Activated naive CD4-positive, alpha-beta T cell treated with anti-CD3 and anti-CD28 coated beads, Interleukin-2, amount 50 U/mL, for 24 hours (primary cell): ENCODE data around the gene PNPLA5.

Experiments used
- H3K27ac Mint-ChIP-seq: one replicate; pipeline ENCODE4 v1.8.0; 2021; ENCODE audit warnings: mild to moderate bottlenecking, mixed read lengths
- H3K27me3 Mint-ChIP-seq: one replicate; pipeline ENCODE4 v1.8.0; 2021; ENCODE audit warnings: mixed read lengths
- H3K36me3 Mint-ChIP-seq: one replicate; pipeline ENCODE4 v1.8.0; 2021; ENCODE audit warnings: mixed read lengths
- H3K4me1 Mint-ChIP-seq: one replicate; pipeline ENCODE4 v1.8.0; 2021; ENCODE audit warnings: mixed read lengths
- H3K4me3 Mint-ChIP-seq: one replicate; pipeline ENCODE4 v1.8.0; 2021; ENCODE audit warnings: mild to moderate bottlenecking, mixed read lengths
- H3K9me3 Mint-ChIP-seq: one replicate; pipeline ENCODE4 v1.8.0; 2021; ENCODE audit warnings: mixed read lengths

Gene PNPLA5

GRCh38 chr22:43844560-43845545 is 47.0 kb downstream of the PNPLA5 start:
- no peak overlapping the region for H3K4me3 Mint-ChIP-seq
- no peaks in the 10 kb centered on the region for H3K27me3 Mint-ChIP-seq
- H3K4me1 Mint-ChIP-seq, result no peaks in the 10 kb centered on the region
- no peak overlapping the region for H3K27ac Mint-ChIP-seq
- H3K9me3 Mint-ChIP-seq, result no peaks in the 10 kb centered on the region
- no peaks in the 10 kb centered on the region for H3K36me3 Mint-ChIP-seq

DNA sequence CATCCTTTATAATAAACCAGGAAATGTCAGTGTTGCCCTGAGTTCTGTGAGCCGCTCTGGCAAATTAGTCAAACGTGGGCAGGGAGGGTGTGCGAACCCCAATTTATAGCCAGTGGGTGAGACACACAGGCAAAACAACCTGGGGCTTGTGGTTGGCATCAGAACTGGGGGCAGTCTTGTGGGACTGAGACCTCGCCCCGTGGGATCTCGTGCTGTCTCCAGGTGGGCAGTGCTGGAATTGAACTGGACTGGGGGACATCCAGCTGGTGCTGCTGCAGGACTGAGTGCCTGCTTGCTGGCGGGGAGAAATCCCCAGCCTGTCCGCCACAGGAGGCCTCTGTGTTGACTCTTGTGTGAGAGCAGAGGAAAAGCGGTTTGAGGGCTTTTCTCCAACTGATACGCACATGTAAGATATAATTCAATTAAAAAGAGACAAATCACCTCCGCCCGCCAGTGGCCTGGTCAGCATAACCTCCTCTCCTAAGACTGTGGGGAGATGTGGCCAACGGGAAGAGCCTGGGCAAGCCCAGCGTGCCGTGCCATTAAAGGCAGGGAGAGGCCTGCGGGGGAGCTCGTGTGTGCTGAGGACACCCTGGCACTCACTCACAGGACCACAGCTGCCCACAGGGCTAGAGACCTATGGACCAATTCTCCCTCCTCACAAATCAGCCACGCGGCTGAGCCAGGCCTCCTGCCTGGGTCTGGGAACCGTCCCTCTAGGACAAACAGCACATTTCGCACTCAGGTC is 47.9 kb downstream of the PNPLA5 start:
- Mint-ChIP-seq H3K27ac (no peak overlapping the region), H3K4me3 (no peak overlapping the region), H3K36me3 (no peaks in the 10 kb centered on the region), H3K4me1 (no peaks in the 10 kb centered on the region), H3K9me3 (no peaks in the 10 kb centered on the region), H3K27me3 (no peaks in the 10 kb centered on the region)

GRCh38 chr22:43841742-43842141 is 50.1 kb downstream of the PNPLA5 start:
- Mint-ChIP-seq H3K27ac (no peak overlapping the region), H3K4me1 (no peaks in the 10 kb centered on the region), H3K27me3 (no peaks in the 10 kb centered on the region), H3K4me3 (no peak overlapping the region), H3K36me3 (no peaks in the 10 kb centered on the region), H3K9me3 (no peaks in the 10 kb centered on the region)

DNA sequence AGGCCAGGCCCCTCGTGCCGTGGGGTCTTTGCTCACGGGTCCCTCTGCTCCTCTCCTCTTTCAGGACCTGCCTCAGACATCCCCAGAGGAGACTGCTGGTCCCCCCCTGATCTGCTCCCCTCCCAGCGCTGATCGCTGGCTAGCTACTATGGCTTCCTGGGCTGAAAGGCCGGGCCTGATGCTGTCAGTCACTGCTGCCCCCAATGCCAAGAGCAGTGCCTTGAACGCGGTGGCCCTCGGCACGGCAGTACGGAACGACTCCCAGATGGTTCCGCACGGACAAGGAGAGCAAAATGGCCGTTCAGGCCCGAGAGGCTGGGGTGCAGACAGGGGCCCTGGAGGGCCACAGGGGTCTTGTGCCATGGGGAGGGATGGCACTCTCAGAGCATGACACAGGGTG is 51.0 kb downstream of the PNPLA5 start:
- Mint-ChIP-seq H3K27ac (no peak overlapping the region), H3K4me1 (no peaks in the 10 kb centered on the region), H3K4me3 (no peak overlapping the region), H3K27me3 (no peaks in the 10 kb centered on the region), H3K36me3 (no peaks in the 10 kb centered on the region), H3K9me3 (no peaks in the 10 kb centered on the region)

DNA sequence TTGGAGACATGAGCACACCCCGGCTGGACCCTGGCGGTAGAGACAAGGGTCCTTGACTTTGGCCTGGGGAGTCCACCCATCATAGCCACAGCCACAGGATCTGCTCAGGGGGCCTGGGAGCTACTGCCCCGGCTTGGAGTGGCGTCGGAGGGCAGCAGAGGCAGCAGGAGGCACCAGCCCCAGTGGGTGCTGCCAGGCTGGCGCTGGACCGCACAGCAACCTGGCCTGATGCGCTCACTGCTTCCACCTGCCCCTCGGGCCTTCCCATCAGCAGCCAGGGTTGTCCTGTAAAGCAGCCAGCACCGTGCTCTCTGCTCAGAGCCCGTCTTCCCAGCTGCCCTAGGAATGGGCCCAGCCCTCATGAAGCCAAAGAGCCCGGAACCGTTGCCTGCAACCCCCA is 51.4 kb downstream of the PNPLA5 start:
- peaks cover 2% of the 10 kb centered on the region for H3K27me3 Mint-ChIP-seq
- no peaks in the 10 kb centered on the region for H3K36me3 Mint-ChIP-seq
- H3K4me1 Mint-ChIP-seq, result no peaks in the 10 kb centered on the region
- H3K4me3 Mint-ChIP-seq, result no peak overlapping the region
- H3K9me3 Mint-ChIP-seq, result no peaks in the 10 kb centered on the region
- no peak overlapping the region for H3K27ac Mint-ChIP-seq

- no peaks in the 10 kb centered on the region for H3K4me1 Mint-ChIP-seq
- no peak overlapping the region for H3K27ac Mint-ChIP-seq
Observed at GRCh38 chr22:43839781-43840180, 52.0 kb downstream of the PNPLA5 start.

DNA sequence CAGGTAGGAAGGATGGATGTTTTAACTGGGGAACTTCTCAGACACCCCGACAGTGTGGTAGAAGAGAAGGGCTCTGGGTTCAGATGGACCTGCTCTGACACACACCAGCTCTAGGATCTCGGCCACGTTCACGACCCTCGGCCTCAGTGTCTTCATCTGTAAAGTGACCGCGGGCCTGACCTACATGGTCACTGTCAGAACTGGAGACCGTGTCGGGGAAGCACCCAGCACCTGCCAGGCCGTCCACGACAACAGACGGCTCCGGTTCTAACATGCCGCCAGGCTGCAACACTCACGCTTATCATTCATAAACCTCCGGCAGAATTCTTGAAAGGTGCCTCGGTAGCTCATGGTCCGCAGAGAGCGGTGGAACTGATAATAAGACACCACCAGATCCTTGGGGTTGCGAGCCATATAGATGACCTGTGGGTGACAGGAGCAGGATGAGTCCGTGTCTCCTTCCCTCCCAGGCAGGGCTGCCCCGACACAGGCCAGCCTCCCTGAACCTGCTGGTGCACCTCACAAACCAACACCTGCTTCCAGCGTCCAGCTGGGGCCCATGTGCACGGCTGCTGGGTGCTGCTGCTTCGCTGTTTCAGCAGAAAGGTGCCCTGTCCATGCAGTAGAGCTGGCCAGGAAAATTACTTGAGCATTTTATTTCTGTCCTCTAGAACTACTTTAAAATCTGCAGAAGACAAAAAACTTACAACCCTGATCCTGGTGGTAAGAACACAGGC is 53.1 kb downstream of the PNPLA5 start:
- Mint-ChIP-seq H3K4me3 (no peak overlapping the region), H3K36me3 (no peaks in the 10 kb centered on the region), H3K27ac (no peak overlapping the region), H3K27me3 (peaks cover 6% of the 10 kb centered on the region), H3K9me3 (no peaks in the 10 kb centered on the region), H3K4me1 (no peaks in the 10 kb centered on the region)

More at GRCh38 chr22:43839781-43840180, 52.0 kb downstream of the PNPLA5 start:
- Mint-ChIP-seq H3K4me3 (no peak overlapping the region), H3K9me3 (no peaks in the 10 kb centered on the region), H3K36me3 (no peaks in the 10 kb centered on the region), H3K27me3 (peaks cover 6% of the 10 kb centered on the region)

DNA sequence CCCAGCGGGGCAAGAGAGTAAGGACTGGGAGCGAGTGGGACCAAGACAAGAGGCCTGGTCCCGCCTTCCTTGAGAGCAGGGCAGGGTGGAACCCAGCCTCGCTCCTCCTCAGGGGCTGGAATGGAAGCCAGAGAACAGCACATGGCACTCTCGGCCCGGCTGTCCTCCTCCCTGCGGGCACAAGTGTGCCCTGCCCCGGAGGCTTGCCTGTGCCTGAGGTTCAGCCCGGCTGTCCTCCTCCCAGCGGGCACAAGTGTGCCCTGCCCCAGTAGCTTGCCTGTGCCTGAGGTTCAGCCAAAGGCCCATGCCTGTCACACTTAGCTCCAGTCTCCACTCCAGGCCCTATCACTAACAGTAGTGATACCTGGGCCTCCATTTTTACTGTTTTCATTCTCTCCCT is 53.7 kb downstream of the PNPLA5 start:
- Mint-ChIP-seq H3K9me3 (no peaks in the 10 kb centered on the region), H3K4me1 (no peaks in the 10 kb centered on the region), H3K36me3 (no peaks in the 10 kb centered on the region), H3K4me3 (no peak overlapping the region), H3K27ac (no peak overlapping the region), H3K27me3 (peaks cover 6% of the 10 kb centered on the region)

DNA sequence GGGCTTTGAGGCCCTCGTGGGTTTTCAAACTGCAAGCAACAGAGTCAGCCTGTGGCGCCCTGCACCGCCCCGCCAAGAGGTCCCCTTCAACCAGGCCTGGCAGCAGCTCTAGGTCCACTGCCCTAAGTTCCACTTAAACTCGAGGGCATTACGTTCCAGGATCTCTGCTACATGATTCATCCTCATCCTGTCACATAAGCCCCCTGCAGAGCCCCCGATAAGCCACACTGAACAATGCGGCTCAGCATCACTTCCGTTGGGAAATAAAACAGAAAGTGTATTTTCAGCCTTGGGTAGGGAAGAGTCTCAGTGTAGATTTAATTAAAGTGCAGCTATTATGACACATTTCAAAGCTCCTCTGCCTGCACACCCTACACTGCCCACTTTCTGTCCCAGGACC is 54.1 kb downstream of the PNPLA5 start:
- Mint-ChIP-seq H3K27me3 (peaks cover 6% of the 10 kb centered on the region), H3K9me3 (no peaks in the 10 kb centered on the region), H3K27ac (no peak overlapping the region)

DNA sequence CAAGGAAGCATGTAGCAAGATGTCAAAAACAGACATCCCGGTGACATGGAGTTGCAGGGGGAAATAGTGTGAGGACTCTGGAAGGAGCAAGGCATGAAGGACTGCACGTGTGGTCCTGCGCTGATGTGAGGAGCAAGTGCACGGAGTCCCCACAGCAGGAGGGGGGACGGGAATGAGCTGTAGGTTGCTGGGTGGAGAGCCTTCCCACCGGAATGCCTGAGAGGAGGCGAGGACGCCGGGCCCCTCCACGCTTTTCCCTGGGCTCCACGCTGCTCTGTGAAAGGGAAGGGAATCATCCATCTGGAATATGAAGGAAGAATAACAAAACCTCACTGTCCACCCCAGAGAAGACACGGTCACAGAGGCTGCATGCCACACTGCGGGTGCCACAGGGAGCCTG is 56.1 kb downstream of the PNPLA5 start:
- no peak overlapping the region for H3K4me3 Mint-ChIP-seq
- H3K4me1 Mint-ChIP-seq, result no peaks in the 10 kb centered on the region
- peaks cover 6% of the 10 kb centered on the region for H3K27me3 Mint-ChIP-seq
- H3K9me3 Mint-ChIP-seq, result no peaks in the 10 kb centered on the region
- H3K36me3 Mint-ChIP-seq, result no peaks in the 10 kb centered on the region
- no peak overlapping the region for H3K27ac Mint-ChIP-seq

More for the DNA sequence above, 54.1 kb downstream of the PNPLA5 start:
- Mint-ChIP-seq H3K4me1 (no peaks in the 10 kb centered on the region), H3K36me3 (no peaks in the 10 kb centered on the region), H3K4me3 (no peak overlapping the region)

GRCh38 chr22:43835166-43835565 is 56.6 kb downstream of the PNPLA5 start:
- peaks cover 6% of the 10 kb centered on the region for H3K27me3 Mint-ChIP-seq

GRCh38 chr22:43833286-43834240 is 58.2 kb downstream of the PNPLA5 start:
- H3K27me3 Mint-ChIP-seq, result peaks cover 6% of the 10 kb centered on the region
- peak overlapping the region; percentile 46 for H3K27ac Mint-ChIP-seq
- no peaks in the 10 kb centered on the region for H3K4me1 Mint-ChIP-seq
- no peak overlapping the region for H3K4me3 Mint-ChIP-seq
- no peaks in the 10 kb centered on the region for H3K36me3 Mint-ChIP-seq
- no peaks in the 10 kb centered on the region for H3K9me3 Mint-ChIP-seq

More at GRCh38 chr22:43835166-43835565, 56.6 kb downstream of the PNPLA5 start:
- Mint-ChIP-seq H3K4me3 (no peak overlapping the region), H3K4me1 (no peaks in the 10 kb centered on the region), H3K9me3 (no peaks in the 10 kb centered on the region), H3K36me3 (no peaks in the 10 kb centered on the region), H3K27ac (no peak overlapping the region)

DNA sequence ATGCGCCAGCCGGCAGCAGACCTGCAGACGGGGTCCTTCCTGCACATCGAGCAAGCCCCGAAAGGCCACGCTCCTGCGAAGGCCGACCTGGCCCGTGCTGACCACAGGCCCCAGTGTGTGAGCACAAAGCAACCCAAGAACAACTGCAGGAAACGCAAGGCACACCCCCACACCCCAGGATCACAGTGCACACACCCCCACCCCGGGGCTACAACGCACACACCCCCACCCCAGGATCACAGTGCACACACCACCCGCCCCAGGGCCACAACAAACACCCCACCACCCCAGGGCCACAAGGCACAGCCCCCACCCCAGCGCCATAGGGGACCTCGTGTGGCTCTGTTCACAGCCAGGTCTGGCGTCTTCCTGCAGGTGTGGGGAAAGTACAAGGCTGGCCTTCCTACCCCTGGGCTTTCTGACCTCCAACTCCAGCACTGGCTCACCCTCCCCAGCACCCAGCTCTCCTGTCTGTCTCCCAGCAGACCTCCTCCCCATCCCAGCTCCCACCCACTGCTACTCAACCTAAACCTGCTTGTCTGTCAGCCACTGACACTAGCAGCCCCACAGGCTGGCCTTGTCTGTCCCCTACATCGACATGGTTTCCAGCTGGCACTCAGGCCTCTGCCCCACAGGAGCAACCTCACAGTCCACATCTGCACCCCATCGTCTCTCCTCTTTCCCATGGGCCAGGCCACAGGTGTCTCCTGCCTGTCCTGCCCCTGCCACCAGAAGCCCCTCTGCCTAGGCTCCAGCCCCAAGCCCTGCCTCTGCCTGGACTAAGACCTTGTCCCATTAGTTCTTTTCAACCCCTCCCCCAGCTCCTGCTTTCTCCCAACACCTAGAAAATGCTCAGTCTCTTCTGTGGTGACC is 59.2 kb downstream of the PNPLA5 start:
- Mint-ChIP-seq H3K4me3 (no peak overlapping the region), H3K9me3 (no peaks in the 10 kb centered on the region), H3K4me1 (no peaks in the 10 kb centered on the region), H3K36me3 (no peaks in the 10 kb centered on the region), H3K27ac (peak overlapping the region; percentile 46), H3K27me3 (peaks cover 6% of the 10 kb centered on the region)
